Measurements from ENCODE around the gene HIVEP2.

Gene HIVEP2

GRCh38 chr6:142867988-142868812 is 76.8 kb downstream of the HIVEP2 start:
- DNase-seq (ENCODE audit: low read depth, low spot score): no peak

- no peak for DNase-seq (ENCODE audit: low read depth, low spot score)
Measured at GRCh38 chr6:142867355-142867801, 77.6 kb downstream of the HIVEP2 start.

GRCh38 chr6:142863981-142864380 is 81.0 kb downstream of the HIVEP2 start:
- no peak for DNase-seq (ENCODE audit: low read depth, low spot score)

GRCh38 chr6:142861711-142862110 is 83.3 kb downstream of the HIVEP2 start:
- DNase-seq (ENCODE audit: low read depth, low spot score): no peak

GRCh38 chr6:142860498-142860897 is 84.5 kb downstream of the HIVEP2 start:
- no peak for DNase-seq (ENCODE audit: low read depth, low spot score)

- no peak for DNase-seq (ENCODE audit: low read depth, low spot score)
Measured at GRCh38 chr6:142857796-142858555, 87.0 kb downstream of the HIVEP2 start.

- DNase-seq (ENCODE audit: low read depth, low spot score): no peak
Measured at GRCh38 chr6:142857233-142857761, 87.7 kb downstream of the HIVEP2 start.

- DNase-seq (ENCODE audit: low read depth, low spot score): no peak
Measured at GRCh38 chr6:142856624-142857232, 88.2 kb downstream of the HIVEP2 start.

GRCh38 chr6:142855893-142856623 is 88.9 kb downstream of the HIVEP2 start:
- DNase-seq (ENCODE audit: low read depth, low spot score): no peak

- DNase-seq (ENCODE audit: low read depth, low spot score): no peak
Measured at GRCh38 chr6:142854589-142855488, 90.1 kb downstream of the HIVEP2 start.

- DNase-seq (ENCODE audit: low read depth, low spot score): peak; percentile 70
Measured at GRCh38 chr6:142853244-142854180, 91.5 kb downstream of the HIVEP2 start.

GRCh38 chr6:142851601-142852000 is 93.4 kb downstream of the HIVEP2 start:
- no peak for DNase-seq (ENCODE audit: low read depth, low spot score)

GRCh38 chr6:142850679-142851423 is 94.1 kb downstream of the HIVEP2 start:
- DNase-seq (ENCODE audit: low read depth, low spot score): peak; percentile 38

GRCh38 chr6:142848976-142849375 is 96.0 kb downstream of the HIVEP2 start:
- no peak for DNase-seq (ENCODE audit: low read depth, low spot score)

GRCh38 chr6:142848156-142848555 is 96.8 kb downstream of the HIVEP2 start:
- DNase-seq (ENCODE audit: low read depth, low spot score): no peak

- DNase-seq (ENCODE audit: low read depth, low spot score): peak; percentile 85
Measured at GRCh38 chr6:142846883-142847287, 98.1 kb downstream of the HIVEP2 start.

GRCh38 chr6:142846459-142846831 is 98.5 kb downstream of the HIVEP2 start:
- peak; percentile 59 for DNase-seq (ENCODE audit: low read depth, low spot score)

GRCh38 chr6:142845624-142846458 is 99.1 kb downstream of the HIVEP2 start:
- peak; percentile 98 for DNase-seq (ENCODE audit: low read depth, low spot score)
